Bronchial epithelial cell (primary cell): ENCODE data around the gene PACS1. TPM values are rescaled to one million over a fixed set of nuclear protein-coding genes. Genes with fewer than 3 reads are reported as not detected.

ENCODE experiments used
- DNase-seq: peaks from one replicate; pipeline ENCODE4 v3.0.0-alpha.2; 2010; ENCODE audit warnings: low read depth
- FAIRE-seq: peaks from 2 replicates; lab custom pipeline; 2011; peaks lifted over from hg19 to GRCh38; lab: Jason Lieb, UNC
- H3K27me3 ChIP-seq: 2 replicates; pipeline ENCODE4 v1.5.1; 2011; ENCODE audit warnings: low read length; ENCODE audit not compliant: control insufficient read depth, insufficient read depth
- H3K36me3 ChIP-seq: 2 replicates; pipeline ENCODE4 v1.5.1; 2011; ENCODE audit warnings: low read length; ENCODE audit not compliant: control insufficient read depth, insufficient read depth
- H3K4me3 ChIP-seq: 2 replicates; pipeline ENCODE4 v1.5.1; 2011; ENCODE audit warnings: mild to moderate bottlenecking, low read depth, low read length, control low read depth
- CTCF ChIP-seq: IDR thresholded peaks from 2 replicates; pipeline ENCODE4 v1.5.1; 2011; ENCODE audit warnings: mild to moderate bottlenecking, moderate library complexity, low read length, control low read depth, inconsistent platforms; ENCODE audit not compliant: insufficient read depth, severe bottlenecking
- total RNA-seq: library from RNA; depleted of rRNA; stranded (reverse); fragments of >200 nt; gene quantifications from 2 replicates; pipeline ENCODE4 v1.2.1, GENCODE V29; 2014

Gene PACS1
- total RNA-seq, 1 donor from 2014 or later: 6.8 TPM

GRCh38 chr11:66155387-66156073 lies 85.5 kb downstream of the PACS1 start:
- Histone ChIP-seq H3K27me3 (no peaks in the 10 kb centered on the region), H3K4me3 (no peak overlapping the region), H3K36me3 (no peaks in the 10 kb centered on the region)
- FAIRE-seq: no peak
- no peak for TF ChIP-seq CTCF
- no peak for DNase-seq

- Histone ChIP-seq H3K36me3 (no peaks in the 10 kb centered on the region), H3K4me3 (no peak overlapping the region), H3K27me3 (no peaks in the 10 kb centered on the region)
- TF ChIP-seq CTCF: no peak
- peak; percentile 26 for DNase-seq
- FAIRE-seq: no peak
These were observed 87.3 kb downstream of the PACS1 start for GRCh38 chr11:66157182-66157864.

GRCh38 chr11:66158156-66158555 lies 88.1 kb downstream of the PACS1 start:
- FAIRE-seq (peak; percentile 62), DNase-seq (no peak)
- no peaks in the 10 kb centered on the region for H3K36me3 ChIP-seq
- TF ChIP-seq CTCF: no peak
- H3K27me3 ChIP-seq: no peaks in the 10 kb centered on the region
- no peak overlapping the region for H3K4me3 ChIP-seq

- DNase-seq (no peak), FAIRE-seq (no peak)
- Histone ChIP-seq H3K36me3 (no peaks in the 10 kb centered on the region), H3K27me3 (no peaks in the 10 kb centered on the region), H3K4me3 (no peak overlapping the region)
- TF ChIP-seq CTCF: no peak
These were observed 89.4 kb downstream of the PACS1 start for GRCh38 chr11:66159324-66159984.

- Histone ChIP-seq H3K4me3 (no peak overlapping the region), H3K36me3 (no peaks in the 10 kb centered on the region), H3K27me3 (no peaks in the 10 kb centered on the region)
- DNase-seq: no peak
- TF ChIP-seq CTCF: no peak
- no peak for FAIRE-seq
These were observed 90.6 kb downstream of the PACS1 start for GRCh38 chr11:66160709-66161108.
